Transverse colon (tissue), 4 donors: Measurements from ENCODE around the gene GRK4. TPM values are rescaled to one million over a fixed set of nuclear protein-coding genes. Genes with fewer than 3 reads are reported as not detected.

Experiments used
- DNase-seq: peaks from one replicate; pipeline ENCODE4 v3.0.0-alpha.2; 2019
- H3K27ac ChIP-seq, 4 donors: fragments of 200-600 bp; sonication (generic); 2 replicates each; pipeline ENCODE4 v1.5.1; 2016 to 2018; ENCODE audit warnings: inconsistent platforms in 4 of 4
- H3K27me3 ChIP-seq: fragments of 200-600 bp; sonication (generic); 2 replicates; pipeline ENCODE4 v1.5.1; 2017; ENCODE audit warnings: inconsistent platforms
- H3K36me3 ChIP-seq, 4 donors: fragments of 200-600 bp; sonication (generic); 2 replicates each; pipeline ENCODE4 v1.5.1; 2017 to 2019; ENCODE audit warnings: inconsistent platforms in 4 of 4
- H3K4me1 ChIP-seq, 4 donors: fragments of 200-600 bp; sonication (generic); 2 replicates each; pipeline ENCODE4 v1.5.1; 2017 to 2020; ENCODE audit warnings: inconsistent platforms in 4 of 4
- H3K4me3 ChIP-seq, 4 donors: fragments of 200-600 bp; sonication (generic); 1 replicate in 1 of 4; 2 replicates in 3 of 4; pipeline versions ENCODE4 v1.5.1 to v1.6.1; 2017 to 2019; ENCODE audit warnings: inconsistent platforms in 4 of 4
- H3K9me3 ChIP-seq, 2 donors: fragments of 200-600 bp; sonication (generic); 2 replicates each; pipeline ENCODE4 v1.5.1; 2017 to 2019; ENCODE audit warnings: inconsistent platforms in 2 of 2
- EP300 ChIP-seq: sonication (generic); formaldehyde crosslinking; IDR thresholded peaks from one replicate; pipeline ENCODE4 v1.6.1; 2017; ENCODE audit warnings: antibody characterized with exemption, low read depth
- POLR2A ChIP-seq: fragments of 450-650 bp; IDR thresholded peaks from one replicate; pipeline ENCODE4 v1.6.1; 2016; ENCODE audit warnings: antibody characterized with exemption, mild to moderate bottlenecking, moderate library complexity
- POLR2AphosphoS5 ChIP-seq, 3 donors: sonication (generic); formaldehyde crosslinking; IDR thresholded peaks; one replicate each; pipeline ENCODE4 v1.6.1; 2016; ENCODE audit warnings: antibody characterized with exemption in 3 of 3
- WGBS, 2 donors: methylation state at CpG; one replicate each; pipeline ENCODE4 v1.1.5; 2018; ENCODE audit warnings: low coverage in 1 of 2; 5-methylcytosine and 5-hydroxymethylcytosine counted together
- in situ Hi-C, 4 donors: fragments of 200-750 bp; cut with MboI; loops; one replicate each; pipeline versions ENCODE4 v1.15.0 to v1.15.1; 2017; ENCODE audit warnings: low sequenced_read_pairs in 3 of 4, low pct_ligation_motif_present in 1 of 4, low pct_unique_long_range_greater_than_20kb in 1 of 4
- intact Hi-C: fragments of 100-400 bp; cut with DNase I; formaldehyde crosslinking; loops from one replicate; pipeline ENCODE4 v1.15.1; 2023; ENCODE audit warnings: low total_unique reads
- total RNA-seq, 4 donors: library from RNA; depleted of rRNA; stranded (reverse); fragments of >200 nt; gene quantifications; one replicate each; pipeline ENCODE4 v1.1.0, GENCODE V29; 2016
- TF ChIP-seq, protein P1 (sequence below), 5 experiments: fragments of 200-600 bp in 3 of 5; fragments of 450-650 bp in 2 of 5; sonication (generic) in 3 of 5; IDR thresholded peaks; 1 replicate in 2 of 5; 2 replicates in 3 of 5; pipeline ENCODE4 v1.5.1; 2016 to 2017; ENCODE audit warnings: antibody characterized with exemption in 5 of 5, inconsistent platforms in 3 of 5, mild to moderate bottlenecking in 2 of 5, moderate library complexity in 1 of 5

The GRK4 gene
- total RNA-seq, 4 donors from 2014 or later = 2.5 to 7.9 (median 4.1) TPM

GRCh38 chr4:3074078-3074845 lies 110.9 kb downstream of the GRK4 start, which contains the start of the genes HTT and HTT-AS:
Gene HTT, plus strand, starts transcription at chr4:3074681. Its CDS starts 145 bp downstream, at chr4:3074826.
Gene HTT-AS, minus strand, starts transcription at chr4:3074538.
- in situ Hi-C loops = no loop called here
- H3K36me3 ChIP-seq = no peaks in the 10 kb centered on the region
- H3K4me1 ChIP-seq = peaks cover 9 to 25% (median 21%) of the 10 kb centered on the region in 4 donors
- H3K9me3 ChIP-seq = no peaks in the 10 kb centered on the region
- DNase-seq = peak; percentile 99
- 3% methylated on average over 14 of the region's 81 CpGs; no CpG with 5 or more reads in 1 of the 2 donors for WGBS, 2 donors
- peak within 1 kb of the TSS; percentile 90 to 98 (median 96) for H3K27ac ChIP-seq
- no peaks in the 10 kb centered on the region for H3K27me3 ChIP-seq
- H3K4me3 ChIP-seq = peak within 1 kb of the TSS; percentile 74 to 96 (median 88)
- TF ChIP-seq EP300 (no peak), POLR2AphosphoS5 (IDR thresholded peaks at IDR 0.05) (peak; percentile 81 to 90 (median 89)), POLR2A (peak; percentile 84)
- TF ChIP-seq, protein P1, sequence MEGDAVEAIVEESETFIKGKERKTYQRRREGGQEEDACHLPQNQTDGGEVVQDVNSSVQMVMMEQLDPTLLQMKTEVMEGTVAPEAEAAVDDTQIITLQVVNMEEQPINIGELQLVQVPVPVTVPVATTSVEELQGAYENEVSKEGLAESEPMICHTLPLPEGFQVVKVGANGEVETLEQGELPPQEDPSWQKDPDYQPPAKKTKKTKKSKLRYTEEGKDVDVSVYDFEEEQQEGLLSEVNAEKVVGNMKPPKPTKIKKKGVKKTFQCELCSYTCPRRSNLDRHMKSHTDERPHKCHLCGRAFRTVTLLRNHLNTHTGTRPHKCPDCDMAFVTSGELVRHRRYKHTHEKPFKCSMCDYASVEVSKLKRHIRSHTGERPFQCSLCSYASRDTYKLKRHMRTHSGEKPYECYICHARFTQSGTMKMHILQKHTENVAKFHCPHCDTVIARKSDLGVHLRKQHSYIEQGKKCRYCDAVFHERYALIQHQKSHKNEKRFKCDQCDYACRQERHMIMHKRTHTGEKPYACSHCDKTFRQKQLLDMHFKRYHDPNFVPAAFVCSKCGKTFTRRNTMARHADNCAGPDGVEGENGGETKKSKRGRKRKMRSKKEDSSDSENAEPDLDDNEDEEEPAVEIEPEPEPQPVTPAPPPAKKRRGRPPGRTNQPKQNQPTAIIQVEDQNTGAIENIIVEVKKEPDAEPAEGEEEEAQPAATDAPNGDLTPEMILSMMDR (IDR thresholded peaks at IDR 0.05) = peak in 1 of 5 experiments; percentile 41
- intact Hi-C loops = no loop called here

DNA sequence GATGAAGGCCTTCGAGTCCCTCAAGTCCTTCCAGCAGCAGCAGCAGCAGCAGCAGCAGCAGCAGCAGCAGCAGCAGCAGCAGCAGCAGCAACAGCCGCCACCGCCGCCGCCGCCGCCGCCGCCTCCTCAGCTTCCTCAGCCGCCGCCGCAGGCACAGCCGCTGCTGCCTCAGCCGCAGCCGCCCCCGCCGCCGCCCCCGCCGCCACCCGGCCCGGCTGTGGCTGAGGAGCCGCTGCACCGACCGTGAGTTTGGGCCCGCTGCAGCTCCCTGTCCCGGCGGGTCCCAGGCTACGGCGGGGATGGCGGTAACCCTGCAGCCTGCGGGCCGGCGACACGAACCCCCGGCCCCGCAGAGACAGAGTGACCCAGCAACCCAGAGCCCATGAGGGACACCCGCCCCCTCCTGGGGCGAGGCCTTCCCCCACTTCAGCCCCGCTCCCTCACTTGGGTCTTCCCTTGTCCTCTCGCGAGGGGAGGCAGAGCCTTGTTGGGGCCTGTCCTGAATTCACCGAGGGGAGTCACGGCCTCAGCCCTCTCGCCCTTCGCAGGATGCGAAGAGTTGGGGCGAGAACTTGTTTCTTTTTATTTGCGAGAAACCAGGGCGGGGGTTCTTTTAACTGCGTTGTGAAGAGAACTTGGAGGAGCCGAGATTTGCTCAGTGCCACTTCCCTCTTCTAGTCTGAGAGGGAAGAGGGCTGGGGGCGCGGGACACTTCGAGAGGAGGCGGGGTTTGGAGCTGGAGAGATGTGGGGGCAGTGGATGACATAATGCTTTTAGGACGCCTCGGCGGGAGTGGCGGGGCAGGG lies 111.7 kb downstream of the GRK4 start:
- Histone ChIP-seq H3K27ac (peak overlapping the region; percentile 90 to 98 (median 96)), H3K9me3 (no peaks in the 10 kb centered on the region), H3K36me3 (no peaks in the 10 kb centered on the region), H3K27me3 (no peaks in the 10 kb centered on the region), H3K4me1 (peaks cover 9 to 25% (median 21%) of the 10 kb centered on the region in 4 donors), H3K4me3 (peak overlapping the region; percentile 74 to 96 (median 88))
- no peak for TF ChIP-seq EP300
- TF ChIP-seq, protein P1 (IDR thresholded peaks at IDR 0.05) = no peak
- TF ChIP-seq POLR2AphosphoS5 (IDR thresholded peaks at IDR 0.05) = peak in 2 of 3 donors; percentile 62 to 70
- TF ChIP-seq POLR2A = peak; percentile 50
- WGBS, 2 donors = 0% methylated on average over 1 to 33 of the region's 60 CpGs
- in situ Hi-C loops = no loop called here
- peak; percentile 64 for DNase-seq
- intact Hi-C loops = no loop called here

- intact Hi-C loops = no loop called here
These were observed 112.2 kb downstream of the GRK4 start for GRCh38 chr4:3075652-3075981.

More at GRCh38 chr4:3075652-3075981, 112.2 kb downstream of the GRK4 start:
- Histone ChIP-seq H3K9me3 (no peaks in the 10 kb centered on the region), H3K4me1 (peaks cover 9 to 25% (median 21%) of the 10 kb centered on the region in 4 donors), H3K4me3 (peak overlapping the region in 3 of 4 donors; percentile 83 to 96 (median 94)), H3K27ac (peak overlapping the region; percentile 90 to 98 (median 96)), H3K27me3 (no peaks in the 10 kb centered on the region), H3K36me3 (no peaks in the 10 kb centered on the region)
- TF ChIP-seq, protein P1 (IDR thresholded peaks at IDR 0.05) = no peak
- TF ChIP-seq POLR2AphosphoS5 (IDR thresholded peaks at IDR 0.05) (no peak), POLR2A (no peak), EP300 (no peak)
- in situ Hi-C loops = no loop called here
- DNase-seq = no peak
- WGBS, 2 donors = 0% methylated on average over 2 to 8 of the region's 8 CpGs
